ENCODE data around the gene SLC16A3.

The SLC16A3 gene

GRCh38 chr17:82237083-82237745 lies 8.4 kb downstream of the SLC16A3 start:
- no peak for DNase-seq (ENCODE audit: low read depth in 1 of 2, low spot score in 1 of 2)
- in situ Hi-C loops (cut with HindIII; ENCODE audit: low pct_unique_long_range_greater_than_20kb, low sequenced_read_pairs), result no loop called here
- TF ChIP-seq JUND (IDR thresholded peaks at IDR 0.05; ENCODE audit: low read depth), result no peak

- in situ Hi-C loops (cut with HindIII; ENCODE audit: low pct_unique_long_range_greater_than_20kb, low sequenced_read_pairs), result no loop called here
- no peak for DNase-seq (ENCODE audit: low read depth in 1 of 2, low spot score in 1 of 2)
- TF ChIP-seq JUND (IDR thresholded peaks at IDR 0.05; ENCODE audit: low read depth), result no peak
Measured at GRCh38 chr17:82237746-82238471, 9.1 kb downstream of the SLC16A3 start.

GRCh38 chr17:82238472-82239201 lies 9.8 kb downstream of the SLC16A3 start:
- peak; percentile 91 to 96 for DNase-seq (ENCODE audit: low read depth in 1 of 2, low spot score in 1 of 2)
- in situ Hi-C loops (cut with HindIII; ENCODE audit: low pct_unique_long_range_greater_than_20kb, low sequenced_read_pairs), result no loop called here
- TF ChIP-seq JUND (IDR thresholded peaks at IDR 0.05; ENCODE audit: low read depth), result no peak

DNA sequence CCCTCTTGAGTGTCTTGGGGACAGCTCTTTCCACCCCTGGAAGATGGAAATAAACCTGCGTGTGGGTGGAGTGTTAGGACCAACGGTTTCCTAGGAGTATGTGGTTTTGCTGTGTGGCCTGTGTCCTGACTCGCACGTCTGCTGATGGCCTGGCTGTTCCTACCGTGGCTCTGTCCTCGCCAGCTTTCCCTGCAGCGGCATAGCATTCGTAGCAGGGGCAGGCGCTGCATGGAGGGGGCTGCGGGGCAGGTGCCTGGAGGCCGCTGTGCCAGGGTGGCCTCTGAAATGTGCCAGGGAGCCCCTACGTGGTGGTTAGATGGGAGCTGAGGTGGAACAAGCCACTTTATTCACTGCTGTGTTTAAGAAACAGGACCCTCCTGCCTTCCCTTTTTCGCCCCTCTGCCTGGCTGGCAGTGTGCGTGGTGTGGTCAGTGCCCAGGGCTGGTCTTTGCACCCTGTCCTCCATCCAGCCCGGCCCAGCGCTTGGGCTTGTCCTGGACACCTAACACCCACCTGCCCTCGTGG lies 10.6 kb downstream of the SLC16A3 start:
- in situ Hi-C loops (cut with HindIII; ENCODE audit: low pct_unique_long_range_greater_than_20kb, low sequenced_read_pairs), result no loop called here
- no peak for TF ChIP-seq JUND (IDR thresholded peaks at IDR 0.05; ENCODE audit: low read depth)
- DNase-seq (ENCODE audit: low read depth in 1 of 2, low spot score in 1 of 2), result no peak

GRCh38 chr17:82239926-82240505 lies 11.2 kb downstream of the SLC16A3 start:
- peak in 1 of 2 experiments; percentile 60 for DNase-seq (ENCODE audit: low read depth in 1 of 2, low spot score in 1 of 2)
- TF ChIP-seq JUND (IDR thresholded peaks at IDR 0.05; ENCODE audit: low read depth), result no peak
- in situ Hi-C loops (cut with HindIII; ENCODE audit: low pct_unique_long_range_greater_than_20kb, low sequenced_read_pairs), result no loop called here

DNA sequence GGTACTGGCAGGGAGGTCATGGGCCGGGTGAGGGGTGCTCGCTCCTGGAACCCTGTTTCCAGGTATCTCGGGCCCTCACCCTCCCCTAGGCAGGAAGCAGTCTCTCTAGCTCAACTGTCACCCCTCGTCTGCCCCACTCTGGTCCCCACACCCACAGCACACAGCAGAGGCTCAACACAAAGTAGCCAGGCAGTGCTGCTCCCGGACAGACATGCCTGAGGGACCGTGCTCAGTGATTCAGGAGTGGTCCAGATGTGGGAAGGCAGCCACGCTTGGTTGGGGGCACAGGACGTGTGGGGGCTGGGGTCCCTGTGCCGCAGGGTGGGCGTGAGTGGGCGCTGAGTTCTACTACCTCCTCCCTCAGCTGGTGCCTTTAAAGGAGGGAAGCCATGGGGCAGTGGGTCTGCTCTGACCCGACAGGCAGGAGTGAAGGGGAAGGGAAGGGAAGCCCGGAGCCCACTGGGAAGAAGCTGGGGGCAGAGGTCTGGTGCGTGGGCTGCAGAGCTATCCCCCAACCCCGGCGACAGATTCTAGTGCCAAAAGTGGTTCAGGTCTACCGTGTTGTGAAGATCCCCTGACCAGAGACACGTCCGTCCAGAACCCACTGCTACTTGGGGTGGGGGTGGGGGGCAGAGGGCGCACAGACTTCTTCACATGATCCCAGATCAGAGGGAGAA lies 11.8 kb downstream of the SLC16A3 start:
- TF ChIP-seq JUND (IDR thresholded peaks at IDR 0.05; ENCODE audit: low read depth), result no peak
- in situ Hi-C loops (cut with HindIII; ENCODE audit: low pct_unique_long_range_greater_than_20kb, low sequenced_read_pairs), result no loop called here
- no peak for DNase-seq (ENCODE audit: low read depth in 1 of 2, low spot score in 1 of 2)

GRCh38 chr17:82241183-82241925 lies 12.5 kb downstream of the SLC16A3 start:
- peak in 1 of 2 experiments; percentile 58 for DNase-seq (ENCODE audit: low read depth in 1 of 2, low spot score in 1 of 2)
- TF ChIP-seq JUND (IDR thresholded peaks at IDR 0.05; ENCODE audit: low read depth), result no peak
- in situ Hi-C loops (cut with HindIII; ENCODE audit: low pct_unique_long_range_greater_than_20kb, low sequenced_read_pairs), result no loop called here

GRCh38 chr17:82241926-82242697 lies 13.3 kb downstream of the SLC16A3 start:
- in situ Hi-C loops (cut with HindIII; ENCODE audit: low pct_unique_long_range_greater_than_20kb, low sequenced_read_pairs), result no loop called here
- DNase-seq (ENCODE audit: low read depth in 1 of 2, low spot score in 1 of 2), result no peak
- TF ChIP-seq JUND (IDR thresholded peaks at IDR 0.05; ENCODE audit: low read depth), result no peak

DNA sequence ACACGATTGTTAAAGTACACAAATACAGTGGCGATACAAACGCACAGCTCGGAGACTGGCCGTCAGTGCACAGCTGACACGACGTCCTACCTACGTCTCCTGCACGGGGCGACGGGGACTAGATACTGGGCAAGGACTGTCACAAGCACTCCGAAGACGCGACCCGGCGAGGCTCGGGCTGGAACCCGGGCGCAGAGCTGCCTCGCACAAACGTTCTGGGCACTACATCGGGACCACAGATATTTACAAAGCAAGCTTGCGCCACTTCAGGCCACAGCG lies 13.8 kb downstream of the SLC16A3 start:
- TF ChIP-seq JUND (IDR thresholded peaks at IDR 0.05; ENCODE audit: low read depth), result no peak
- in situ Hi-C loops (cut with HindIII; ENCODE audit: low pct_unique_long_range_greater_than_20kb, low sequenced_read_pairs), result no loop called here
- DNase-seq (ENCODE audit: low read depth in 1 of 2, low spot score in 1 of 2), result no peak

- DNase-seq (ENCODE audit: low read depth in 1 of 2, low spot score in 1 of 2), result no peak
- in situ Hi-C loops (cut with HindIII; ENCODE audit: low pct_unique_long_range_greater_than_20kb, low sequenced_read_pairs), result no loop called here
- TF ChIP-seq JUND (IDR thresholded peaks at IDR 0.05; ENCODE audit: low read depth), result no peak
Measured at GRCh38 chr17:82242977-82243647, 14.3 kb downstream of the SLC16A3 start.
